ENCODE data around the gene GNAQ. TPM values are rescaled to one million over a fixed set of nuclear protein-coding genes. Genes with fewer than 3 reads are reported as not detected.
"Not testable (repeated sequence)": the region's sequence is repeated elsewhere in the genome, so short reads cannot be mapped to it uniquely, and the experiment has no call there.

Gene GNAQ
- total RNA-seq, 1 experiment from 2014 or later: 7.7 TPM

DNA sequence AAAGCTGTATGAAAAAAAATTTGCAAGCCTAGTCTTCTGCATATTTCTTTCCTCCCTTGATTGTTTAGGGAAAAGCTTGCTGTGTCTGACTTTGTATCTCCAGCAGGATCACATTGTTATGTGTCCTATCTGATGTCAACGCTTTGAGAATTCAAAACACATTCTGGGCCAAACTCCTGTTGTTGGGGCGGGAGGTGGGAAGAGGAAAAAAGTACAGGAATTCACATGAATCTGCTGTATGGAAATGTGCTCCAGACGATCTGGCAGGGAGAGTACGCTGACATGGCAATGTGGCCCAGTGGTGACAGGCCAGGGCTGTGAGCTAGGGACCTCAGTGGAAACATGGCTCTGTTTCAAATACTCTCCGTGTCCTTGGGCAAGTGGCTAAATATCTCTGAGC, 296.1 kb downstream of the GNAQ start:
- DNase-seq (ENCODE audit: low spot score): no peak

DNA sequence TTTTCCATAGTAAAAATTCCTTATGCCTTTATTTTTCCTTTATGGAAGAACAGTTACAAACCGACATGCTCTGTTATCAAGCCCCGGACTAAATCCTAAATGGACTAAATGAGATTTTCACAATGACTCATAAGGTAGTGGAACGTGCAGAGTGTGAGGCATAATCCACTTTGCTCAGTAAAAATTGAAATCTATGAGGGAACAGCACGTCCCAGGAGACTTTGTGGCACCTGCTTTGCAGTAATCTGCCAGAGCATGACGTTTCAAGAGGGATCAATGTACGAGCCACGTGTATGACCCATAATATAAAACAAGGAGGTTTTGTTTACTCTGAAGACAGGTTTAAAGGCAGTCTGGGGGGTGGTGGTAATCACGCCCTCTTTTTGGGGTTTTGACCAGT, 299.7 kb downstream of the GNAQ start:
- DNase-seq (ENCODE audit: low spot score): no peak

DNA sequence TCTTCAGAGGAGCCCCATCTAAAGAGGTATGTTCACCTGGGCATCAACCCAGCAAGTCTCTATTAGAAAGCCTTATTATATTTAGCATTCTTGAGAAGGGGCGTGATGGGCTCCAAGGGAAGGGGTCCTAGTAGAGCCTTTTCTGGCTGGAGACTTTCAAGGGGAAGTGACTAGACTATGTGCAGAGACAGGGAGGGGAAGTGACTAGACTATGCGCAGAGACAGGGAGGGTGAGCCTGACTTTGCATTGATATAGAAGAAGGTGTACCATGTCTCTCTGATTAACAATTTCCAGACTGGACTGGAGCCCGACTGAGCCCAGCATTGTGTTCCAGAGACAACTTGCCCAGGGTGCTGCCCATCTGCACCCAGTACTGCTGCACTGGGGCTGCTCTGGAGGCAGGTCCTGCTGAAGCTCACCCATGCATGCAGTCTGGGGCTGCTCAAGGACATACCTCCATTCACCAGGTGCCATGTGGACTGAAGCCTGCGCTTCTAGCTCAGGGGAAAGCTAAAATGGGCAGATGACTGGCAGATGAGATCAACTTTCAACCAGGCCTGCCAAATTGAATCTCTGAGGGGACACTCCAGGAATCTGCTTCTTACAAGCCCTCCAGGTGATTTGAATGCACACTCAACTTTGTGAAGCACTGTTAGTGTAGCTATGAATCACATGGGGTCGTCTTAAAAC, 300.5 kb downstream of the GNAQ start:
- no peak for DNase-seq (ENCODE audit: low spot score)

DNA sequence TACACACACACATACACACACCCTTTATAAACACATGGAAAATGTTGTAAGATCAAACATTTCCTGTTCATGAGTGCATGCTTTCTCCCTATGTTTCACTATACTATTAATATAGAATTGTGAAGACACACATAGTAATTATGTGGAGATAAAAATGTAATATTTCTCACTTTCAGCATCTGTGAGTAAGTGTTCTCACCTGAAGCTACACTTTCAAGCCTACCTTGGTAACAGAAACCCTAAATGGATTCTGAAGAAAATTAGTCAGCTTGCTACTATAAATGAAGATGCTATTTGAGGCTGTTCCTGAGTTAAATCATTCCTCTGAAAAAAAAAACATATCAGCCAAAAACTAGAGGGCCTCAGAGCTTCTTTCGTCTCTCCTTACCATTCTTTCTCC, 302.4 kb downstream of the GNAQ start:
- no peak for DNase-seq (ENCODE audit: low spot score)

DNA sequence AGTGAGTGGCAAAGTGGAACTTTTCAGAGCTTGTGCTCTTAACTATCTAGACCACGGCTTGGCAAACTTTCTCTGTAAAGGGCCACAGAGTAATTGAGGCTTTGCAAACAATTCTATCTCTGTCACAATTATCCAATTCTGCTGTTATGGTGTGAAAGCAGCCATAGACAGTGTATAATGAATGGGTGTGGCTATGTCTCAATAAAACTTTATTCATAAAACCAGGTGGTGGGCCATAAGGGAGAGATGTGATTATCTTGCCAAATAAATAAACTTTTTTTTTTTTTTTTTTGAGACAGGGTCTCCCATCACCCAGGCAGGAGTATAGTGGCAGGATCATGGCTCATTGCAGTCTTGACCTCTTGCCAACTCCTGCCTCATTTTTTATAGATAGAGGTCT, 304.8 kb downstream of the GNAQ start:
- DNase-seq (ENCODE audit: low spot score): no peak

DNA sequence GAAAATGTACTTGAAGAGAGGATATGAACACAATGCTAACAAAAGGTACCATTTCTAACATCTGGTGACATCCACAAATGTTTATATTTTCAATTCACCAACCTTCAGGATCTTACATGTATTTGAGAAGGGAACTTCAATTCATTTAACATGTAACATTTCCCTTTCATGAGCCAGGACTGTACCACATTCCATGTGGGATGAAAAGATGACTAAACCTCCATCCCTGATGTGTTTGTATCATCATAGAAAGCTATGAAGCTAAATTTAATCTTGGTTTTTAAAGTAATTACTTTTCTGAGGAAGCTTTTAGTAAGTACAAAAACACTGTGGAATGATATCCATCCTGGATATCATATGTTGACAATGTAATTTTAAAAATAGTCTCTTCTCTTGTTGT, 305.3 kb downstream of the GNAQ start:
- DNase-seq (ENCODE audit: low spot score): no peak

DNA sequence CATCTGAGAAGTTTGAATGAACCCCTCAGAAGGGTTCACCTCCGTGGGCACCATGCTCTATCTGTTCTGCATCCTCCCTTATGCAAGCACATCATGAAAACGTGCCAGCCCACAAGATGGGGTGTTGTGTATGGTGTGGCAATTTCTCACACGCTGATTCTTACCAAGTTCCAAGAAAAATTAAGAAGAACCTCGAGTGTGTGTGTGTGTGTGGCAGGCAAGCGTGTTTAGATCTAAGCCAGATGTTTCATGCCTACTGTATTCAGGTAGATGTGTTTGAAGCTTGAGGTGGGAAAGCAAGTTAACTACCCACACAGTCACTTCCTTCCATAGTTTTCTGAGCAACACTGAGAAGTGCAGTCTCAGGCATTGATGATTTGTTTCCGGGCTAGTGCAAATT, 305.8 kb downstream of the GNAQ start:
- no peak for DNase-seq (ENCODE audit: low spot score)

DNA sequence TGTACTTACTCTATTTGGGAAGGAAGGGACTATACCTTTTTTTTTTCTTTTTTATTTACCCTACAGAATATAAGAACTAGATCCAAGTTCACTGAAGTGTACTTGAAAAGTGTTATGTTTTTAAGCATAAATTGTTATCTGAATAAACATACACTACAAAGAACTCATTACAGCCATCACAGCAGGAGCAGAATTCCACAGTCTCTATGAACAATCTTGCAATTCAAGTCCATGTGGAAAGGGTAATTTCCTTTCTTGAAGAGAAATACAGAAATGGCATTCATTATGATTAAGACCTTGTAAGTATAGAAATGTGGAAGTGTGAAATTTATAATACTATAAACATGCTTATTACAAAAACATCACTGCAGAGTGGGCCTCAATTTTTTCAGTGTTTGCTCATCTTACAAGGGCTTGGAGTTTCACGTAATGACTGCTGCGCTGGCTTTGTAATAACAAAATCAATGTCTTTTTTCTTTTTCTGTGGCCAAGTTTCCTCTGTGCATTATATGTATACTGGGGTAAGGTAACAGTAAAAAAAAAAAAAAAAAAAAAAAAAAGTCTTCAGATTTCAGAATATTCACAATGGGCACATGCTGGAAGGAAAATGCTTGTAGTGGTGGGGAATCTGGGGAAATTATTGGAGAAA, 306.4 kb downstream of the GNAQ start:
- no peak for DNase-seq (ENCODE audit: low spot score)

DNA sequence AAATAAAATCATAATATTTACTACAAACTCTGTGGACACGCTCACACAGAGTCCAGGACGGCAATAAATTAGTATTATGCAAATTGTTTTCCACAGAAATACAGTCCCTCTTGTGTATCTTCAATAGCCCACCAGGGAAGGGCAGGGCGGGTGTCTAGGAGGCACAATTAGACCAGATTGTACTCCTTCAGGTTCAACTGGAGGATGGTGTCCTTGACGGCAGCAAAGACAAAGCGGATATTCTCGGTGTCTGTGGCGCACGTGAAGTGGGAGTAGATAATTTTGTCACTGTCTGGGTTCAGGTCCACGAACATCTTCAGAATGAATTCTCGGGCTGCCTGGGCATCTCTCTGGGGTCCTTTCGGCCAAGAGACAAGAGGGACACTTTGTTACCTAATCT, 310.5 kb downstream of the GNAQ start:
- DNase-seq (ENCODE audit: low spot score): not testable (repeated sequence)

DNA sequence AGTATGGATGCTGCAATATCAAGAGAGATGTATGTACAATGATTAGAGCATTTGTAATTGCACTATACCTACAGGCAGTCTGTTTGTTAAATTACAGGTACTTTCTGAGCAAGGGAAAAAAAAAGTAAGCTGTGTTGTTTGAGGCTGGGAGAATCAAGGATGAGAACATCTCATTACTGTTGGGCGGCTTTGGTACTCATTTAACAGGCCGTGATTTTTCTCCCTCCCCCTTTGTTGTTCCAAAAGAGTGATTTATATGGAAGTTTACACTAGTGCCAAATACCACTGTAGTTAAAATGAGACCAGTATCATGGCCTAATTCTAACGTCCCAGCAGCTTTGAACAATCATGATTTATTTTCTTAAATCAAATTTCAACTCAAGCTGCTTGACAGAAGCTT, 312.3 kb downstream of the GNAQ start:
- DNase-seq (ENCODE audit: low spot score): no peak

DNA sequence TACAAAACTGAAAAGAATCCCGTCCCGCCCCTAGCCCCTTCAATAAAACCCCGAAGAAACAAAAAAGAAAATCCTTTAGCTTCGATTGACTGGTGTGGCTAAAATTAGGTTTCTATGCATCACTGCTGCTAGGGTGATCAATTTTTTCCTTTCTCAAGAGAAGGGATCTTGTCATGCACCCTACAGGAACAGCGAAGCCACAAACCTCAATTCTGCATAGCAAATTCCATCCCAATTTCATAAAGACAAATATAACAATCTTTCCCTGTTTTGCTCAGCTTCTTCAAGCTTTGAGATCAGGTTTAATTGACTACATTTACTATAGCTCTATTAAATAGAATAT, 313.3 kb downstream of the GNAQ start:
- DNase-seq (ENCODE audit: low spot score): not testable (repeated sequence)

DNA sequence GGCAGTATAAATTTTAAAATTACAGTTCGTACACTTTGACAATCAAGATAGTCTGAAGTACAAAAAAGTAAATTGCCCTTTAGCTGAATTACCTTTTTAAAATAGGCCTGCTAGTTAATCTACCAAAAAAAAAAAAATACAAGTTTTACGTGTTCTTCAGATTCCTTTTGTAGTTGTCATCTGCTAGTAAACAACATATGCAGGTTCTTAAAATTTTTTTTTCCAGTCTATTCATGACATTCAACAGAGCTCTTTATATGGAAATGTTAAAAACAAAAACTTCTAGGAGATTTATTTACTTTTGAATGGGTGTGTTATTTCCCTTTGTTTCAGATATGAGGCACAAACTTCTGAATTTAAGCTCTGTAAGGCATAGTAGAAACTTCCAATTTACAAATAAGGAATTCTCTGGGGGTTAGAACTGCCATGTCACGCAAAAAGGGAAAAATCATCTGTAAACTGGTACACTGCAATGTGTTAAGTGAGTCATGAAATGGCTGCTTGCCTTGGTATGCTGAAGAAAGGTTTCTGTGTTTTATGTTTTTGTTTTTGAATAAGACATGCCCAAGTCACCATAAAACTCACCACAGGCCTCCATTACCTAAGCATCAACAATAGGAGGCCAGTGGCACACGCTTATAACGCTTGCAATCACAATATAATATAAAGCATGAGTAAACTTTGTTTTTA, 313.9 kb downstream of the GNAQ start:
- DNase-seq (ENCODE audit: low spot score): not testable (repeated sequence)

DNA sequence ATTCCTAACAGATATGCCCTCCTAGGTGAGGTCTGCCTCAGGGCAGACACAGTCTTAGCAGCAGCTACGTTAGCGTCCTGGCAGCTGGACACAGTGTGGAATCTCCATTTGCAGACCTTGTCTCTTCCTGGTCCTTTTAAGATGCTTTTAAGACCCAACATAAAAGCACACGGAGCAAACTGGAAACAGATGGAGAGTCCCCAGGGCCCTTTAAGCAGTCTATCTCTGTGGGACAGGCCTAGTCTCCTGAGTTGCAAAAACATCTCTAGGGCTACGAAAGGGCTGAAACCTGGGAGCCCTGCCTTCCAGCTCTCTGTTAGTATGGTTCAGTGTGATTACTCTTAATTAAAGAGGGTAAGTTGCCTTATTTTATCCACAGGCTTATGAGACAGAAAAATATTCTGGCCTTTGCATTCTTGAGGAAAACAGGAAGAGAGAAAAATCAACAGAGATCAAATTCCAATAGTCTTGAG, 317.5 kb downstream of the GNAQ start:
- DNase-seq (ENCODE audit: low spot score): no peak

DNA sequence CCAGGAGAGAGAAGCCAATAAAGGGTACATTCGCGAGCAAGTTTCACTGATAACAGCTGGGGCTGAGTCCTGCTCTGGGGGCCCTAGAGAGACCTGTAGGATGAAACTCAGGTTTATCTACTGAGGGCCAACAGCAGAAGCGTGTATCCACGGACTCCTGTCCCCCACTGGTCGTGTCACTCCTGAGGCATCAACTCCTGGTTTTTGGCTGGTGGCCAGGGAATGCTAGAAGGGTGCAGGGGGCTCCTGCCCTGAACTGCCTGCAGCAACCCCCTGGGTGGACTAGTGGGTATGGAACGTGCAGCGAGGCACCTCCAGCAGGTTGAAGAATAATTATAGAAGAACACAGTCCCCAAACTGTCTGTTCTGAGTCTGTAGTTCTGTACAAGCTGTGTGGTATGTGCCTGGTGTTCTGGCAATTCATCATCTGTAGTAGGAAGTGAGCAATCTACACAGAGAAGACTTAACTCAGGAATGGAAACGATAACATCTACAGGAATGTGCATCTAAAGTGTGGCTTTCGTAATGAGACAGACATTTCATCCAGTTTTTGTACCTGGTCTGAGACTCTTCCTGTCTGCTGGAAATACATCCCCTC, 319.0 kb downstream of the GNAQ start:
- no peak for DNase-seq (ENCODE audit: low spot score)

DNA sequence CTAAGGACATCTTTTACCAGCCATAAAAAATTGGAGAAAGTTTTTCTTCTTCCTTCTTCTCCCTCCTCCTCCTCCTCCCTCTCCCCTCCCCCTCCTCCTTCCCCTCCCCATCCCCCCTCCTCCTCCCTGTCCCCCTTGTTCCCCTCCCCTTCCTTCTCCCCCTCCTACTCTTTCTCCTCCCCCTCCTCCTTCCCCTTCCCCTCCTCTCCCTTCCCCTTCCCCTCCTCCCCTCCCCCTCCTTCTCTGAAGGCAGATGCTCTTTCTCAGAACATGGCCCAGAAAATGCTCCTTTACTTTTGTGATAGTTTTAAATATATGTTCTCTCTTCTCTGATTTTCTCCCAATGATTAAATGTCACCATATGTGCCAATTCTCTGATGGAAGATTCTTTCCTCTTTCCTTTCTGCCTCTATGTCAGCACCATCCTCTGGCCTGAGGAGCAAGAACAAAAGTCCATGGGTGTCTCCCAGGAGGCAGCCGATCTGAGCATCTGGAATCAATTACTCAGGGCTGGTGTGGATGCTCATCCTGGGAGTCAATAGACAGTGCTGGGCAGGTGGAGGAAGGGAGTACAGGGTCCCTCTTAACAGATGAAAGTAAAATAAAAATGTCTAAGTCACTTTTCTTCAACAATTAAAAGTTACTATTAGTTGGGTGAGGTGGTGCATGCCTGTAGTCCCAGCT, 320.5 kb downstream of the GNAQ start:
- no peak for DNase-seq (ENCODE audit: low spot score)

DNA sequence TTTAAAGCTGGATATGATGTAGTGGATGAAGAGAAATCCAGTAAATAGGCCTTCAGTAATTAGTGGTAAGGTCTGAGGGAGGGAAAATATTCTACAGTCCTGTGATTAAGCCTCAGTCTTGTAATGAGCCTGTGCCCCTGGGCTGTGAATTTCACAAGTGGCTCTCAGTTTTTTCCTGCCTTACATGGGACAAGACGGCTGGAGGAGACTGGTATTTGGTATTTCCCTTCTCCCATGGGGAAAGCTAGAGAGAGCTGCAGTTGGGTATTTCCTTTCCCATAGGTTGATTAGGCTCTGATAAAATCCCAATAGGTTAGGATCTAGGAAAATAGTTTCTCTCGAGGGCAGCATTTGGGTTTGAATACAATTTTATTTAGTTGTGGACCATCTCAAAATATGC, 321.3 kb downstream of the GNAQ start:
- no peak for DNase-seq (ENCODE audit: low spot score)

DNA sequence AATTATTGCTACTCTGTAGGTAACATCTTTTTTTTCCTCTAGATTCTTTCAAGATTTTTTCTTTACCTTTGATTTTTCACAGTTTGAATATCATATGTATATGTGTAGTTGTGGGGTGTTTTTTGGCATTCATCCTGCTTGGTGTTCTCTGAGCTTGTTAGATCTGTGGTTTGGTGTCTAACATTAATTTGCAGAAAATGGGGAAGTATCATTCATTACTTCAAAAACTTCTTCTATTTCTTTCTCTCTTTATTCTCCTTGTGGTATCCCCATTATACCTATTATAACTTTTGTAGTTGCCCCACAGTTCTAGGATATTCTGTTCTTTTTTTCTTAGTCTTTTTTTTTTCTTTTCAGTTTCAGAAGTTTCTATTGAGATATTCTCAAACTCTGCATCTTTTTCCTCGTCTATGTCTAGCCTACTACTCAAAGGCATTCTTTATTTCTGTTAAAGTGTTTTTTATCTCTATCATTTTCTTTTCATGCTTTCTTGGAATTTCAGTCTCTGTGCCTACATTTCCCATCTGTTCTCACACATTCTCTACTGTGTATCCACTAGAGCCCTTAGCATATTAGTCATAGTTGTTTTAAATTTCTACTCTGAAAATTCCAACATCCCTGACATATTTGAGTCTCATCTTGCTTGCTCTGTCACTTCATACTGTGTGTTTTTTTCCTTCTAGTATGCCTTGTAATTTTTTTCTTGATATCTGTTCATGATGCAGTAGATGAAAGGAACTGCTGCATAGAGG, 323.4 kb downstream of the GNAQ start:
- DNase-seq (ENCODE audit: low spot score): no peak

DNA sequence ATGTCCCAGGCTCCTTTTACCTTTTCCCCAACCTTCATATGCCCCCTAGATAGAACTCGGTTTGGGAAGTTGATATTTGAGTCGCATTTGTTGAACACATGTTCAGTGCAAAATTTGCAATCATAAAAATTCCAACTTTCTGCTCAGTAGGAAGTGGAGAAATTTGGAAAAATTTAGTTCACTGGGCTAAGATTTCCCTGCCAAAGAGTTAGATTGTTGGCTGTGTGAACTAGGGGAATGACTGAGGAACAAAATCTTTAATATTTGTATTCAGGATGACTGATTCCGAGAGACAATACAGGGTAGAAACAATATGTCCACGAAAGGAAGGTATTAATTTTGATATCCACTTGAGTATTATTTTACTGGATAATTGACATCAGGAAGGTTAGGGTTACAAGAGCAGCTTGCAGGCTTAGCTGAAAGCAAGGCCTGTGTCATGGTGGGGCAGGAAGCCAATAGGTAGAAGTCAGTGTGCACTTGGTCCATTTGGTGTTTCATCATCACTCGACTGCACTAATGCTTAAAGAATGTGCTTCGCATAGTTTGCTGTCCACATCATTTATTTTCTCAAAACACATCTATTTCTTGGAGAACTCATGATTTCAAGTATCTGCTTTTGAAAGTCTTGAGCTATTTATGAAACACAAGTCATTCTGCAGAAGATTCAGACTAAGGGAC, 324.1 kb downstream of the GNAQ start:
- DNase-seq (ENCODE audit: low spot score): no peak

DNA sequence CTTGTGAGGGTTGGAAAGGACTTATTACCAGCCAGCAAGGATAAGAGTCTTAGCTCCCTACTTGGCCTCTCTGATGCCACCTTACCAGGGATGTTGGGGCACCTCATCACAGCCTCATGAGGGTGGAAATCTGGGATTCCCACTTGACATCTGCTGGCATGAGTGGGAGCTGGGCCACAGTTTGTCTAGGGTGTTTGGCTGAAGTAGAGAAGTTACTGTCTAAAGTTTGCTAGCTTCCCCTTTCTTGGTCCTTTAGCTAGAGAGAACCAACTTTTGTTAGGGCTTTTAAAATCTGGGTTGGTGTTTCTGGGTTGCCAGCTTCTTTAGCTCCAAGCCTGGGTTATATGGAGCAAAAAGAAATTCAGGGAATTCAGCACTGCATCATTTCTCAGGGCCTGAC, 326.0 kb downstream of the GNAQ start:
- no peak for DNase-seq (ENCODE audit: low spot score)

DNA sequence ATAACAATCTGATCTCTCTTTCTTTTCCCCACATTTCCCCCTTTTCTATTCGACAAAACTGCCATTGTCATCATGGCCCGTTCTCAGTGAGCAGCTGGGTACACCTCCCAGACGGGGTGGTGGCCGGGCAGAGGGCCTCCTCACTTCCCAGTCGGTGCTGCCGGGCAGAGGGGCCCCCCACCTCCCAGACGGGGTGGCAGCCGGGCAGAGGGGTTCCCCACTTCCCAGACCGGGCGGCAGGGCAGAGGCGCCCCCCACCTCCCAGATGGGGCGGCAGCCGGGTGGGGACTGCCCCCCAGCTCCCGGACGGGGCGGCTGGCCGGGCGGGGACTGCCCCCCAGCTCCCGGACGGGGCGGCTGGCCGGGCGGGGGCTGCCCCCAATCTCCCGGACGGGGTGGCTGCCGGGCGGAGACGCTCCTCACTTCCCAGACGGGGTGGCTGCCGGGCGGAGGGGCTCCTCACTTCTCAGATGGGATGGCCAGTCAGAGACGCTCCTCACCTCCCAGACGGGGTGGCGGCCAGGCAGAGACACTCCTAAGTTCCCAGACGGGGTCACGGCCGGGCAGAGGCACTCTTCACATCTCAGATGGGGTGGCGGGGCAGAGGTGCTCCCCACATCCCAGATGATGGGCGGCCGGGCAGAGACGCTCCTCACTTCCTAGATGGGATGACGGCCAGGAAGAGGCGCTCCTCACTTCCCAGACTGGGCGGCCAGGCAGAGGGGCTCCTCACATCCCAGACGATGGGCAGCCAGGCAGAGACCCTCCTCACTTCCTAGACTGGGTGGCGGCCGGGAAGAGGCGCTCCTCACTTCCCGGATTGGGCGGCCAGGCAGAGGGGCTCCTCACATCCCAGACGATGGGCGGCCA, 328.9 kb downstream of the GNAQ start:
- DNase-seq (ENCODE audit: low spot score): not testable (repeated sequence)
